Esophagus muscularis mucosa (tissue), 4 donors: ENCODE data around the gene TTLL12.

ENCODE experiments used
- CTCF ChIP-seq, 3 experiments: fragments of 200-600 bp in 2 of 3; fragments of 450-650 bp in 1 of 3; sonication (generic) in 2 of 3; IDR thresholded peaks; one replicate each; pipeline ENCODE4 v1.5.1; 2017 to 2019; ENCODE audit warnings: antibody characterized with exemption in 3 of 3, mild to moderate bottlenecking in 2 of 3, moderate library complexity in 1 of 3
- EP300 ChIP-seq: sonication (generic); formaldehyde crosslinking; IDR thresholded peaks from one replicate; pipeline ENCODE4 v1.6.1; 2017; ENCODE audit warnings: antibody characterized with exemption
- POLR2A ChIP-seq: fragments of 450-650 bp; IDR thresholded peaks from one replicate; pipeline ENCODE4 v1.6.1; 2017; ENCODE audit warnings: antibody characterized with exemption, moderate library complexity, mild to moderate bottlenecking, low read depth
- POLR2AphosphoS5 ChIP-seq, 2 donors: sonication (generic); formaldehyde crosslinking; IDR thresholded peaks; one replicate each; pipeline ENCODE4 v1.6.1; 2017; ENCODE audit warnings: antibody characterized with exemption in 2 of 2

DNA sequence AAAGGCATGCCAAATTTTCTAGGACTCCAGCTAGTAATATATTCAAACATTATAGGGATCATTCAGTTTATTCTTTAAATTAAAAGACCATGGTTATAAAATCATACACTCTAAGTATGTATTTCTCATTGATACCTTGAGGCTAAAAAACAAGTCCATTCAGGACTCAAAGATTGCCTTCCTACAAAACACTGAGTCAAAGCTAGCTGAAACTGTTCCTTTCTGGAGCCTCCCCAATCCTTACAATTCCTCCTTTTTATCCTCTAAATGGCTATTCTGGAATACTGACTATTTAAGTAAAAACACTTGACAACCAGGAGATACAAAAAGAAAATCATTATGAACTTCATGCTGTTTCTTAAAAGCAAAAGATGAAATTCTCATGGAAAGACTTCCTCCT, 4.9 kb upstream of the TTLL12 start:
- no peak for TF ChIP-seq EP300
- TF ChIP-seq POLR2A = no peak
- no peak for TF ChIP-seq POLR2AphosphoS5 (IDR thresholded peaks at IDR 0.05)
- no peak for TF ChIP-seq CTCF (IDR thresholded peaks at IDR 0.05)
